NB4 (cell line): ENCODE data around the gene SLC20A1.
A peak's percentile ranks its signal among the peaks of the same experiment; 100 is the strongest.

Experiments
- DNase-seq: peaks from one replicate; pipeline ENCODE4 v3.0.0; 2010; ENCODE audit warnings: low read depth
- H3K4me3 ChIP-seq: one replicate; pipeline ENCODE4 v1.5.1; 2011; ENCODE audit warnings: mild to moderate bottlenecking, low read depth, low read length, moderate library complexity
- MYC ChIP-seq: IDR thresholded peaks from 2 replicates; pipeline ENCODE4 v1.6.1; 2011; ENCODE audit warnings: low read depth, low read length
- POLR2A ChIP-seq: IDR thresholded peaks from 2 replicates; pipeline ENCODE4 v1.6.1; 2011; ENCODE audit warnings: mild to moderate bottlenecking; ENCODE audit not compliant: insufficient read length; ENCODE audit errors: extremely low read depth
- TF ChIP-seq, protein P1 (sequence below): IDR thresholded peaks from one replicate; pipeline ENCODE4 v1.5.1; 2012; ENCODE audit warnings: low read depth, low read length
- TF ChIP-seq, protein P2 (sequence below): IDR thresholded peaks from 2 replicates; pipeline ENCODE4 v1.6.1; 2011; ENCODE audit warnings: low read depth, low read length

Gene SLC20A1

DNA sequence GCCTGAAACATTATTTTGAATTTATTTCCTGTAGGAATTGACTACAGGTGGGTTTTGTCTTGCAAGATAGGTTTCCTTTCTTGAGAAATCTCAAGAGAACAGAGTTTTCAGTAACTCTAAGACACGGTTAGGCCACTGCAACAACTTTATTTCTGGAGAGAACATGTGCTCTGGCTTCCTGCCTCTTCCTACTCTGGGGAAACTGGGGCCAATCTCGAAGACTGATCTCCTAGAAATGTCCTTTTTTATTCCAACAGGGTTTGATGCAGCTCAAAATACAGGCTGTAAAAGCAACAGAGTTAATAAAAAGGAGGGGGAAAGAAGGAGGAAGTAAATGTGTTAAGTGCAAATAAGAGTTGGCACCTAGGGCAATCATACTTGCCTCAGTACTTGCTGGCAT, 4.0 kb upstream of the SLC20A1 start:
- H3K4me3 ChIP-seq = no peak overlapping the region
- DNase-seq = no peak
- TF ChIP-seq MYC = no peak
- TF ChIP-seq, protein P1, sequence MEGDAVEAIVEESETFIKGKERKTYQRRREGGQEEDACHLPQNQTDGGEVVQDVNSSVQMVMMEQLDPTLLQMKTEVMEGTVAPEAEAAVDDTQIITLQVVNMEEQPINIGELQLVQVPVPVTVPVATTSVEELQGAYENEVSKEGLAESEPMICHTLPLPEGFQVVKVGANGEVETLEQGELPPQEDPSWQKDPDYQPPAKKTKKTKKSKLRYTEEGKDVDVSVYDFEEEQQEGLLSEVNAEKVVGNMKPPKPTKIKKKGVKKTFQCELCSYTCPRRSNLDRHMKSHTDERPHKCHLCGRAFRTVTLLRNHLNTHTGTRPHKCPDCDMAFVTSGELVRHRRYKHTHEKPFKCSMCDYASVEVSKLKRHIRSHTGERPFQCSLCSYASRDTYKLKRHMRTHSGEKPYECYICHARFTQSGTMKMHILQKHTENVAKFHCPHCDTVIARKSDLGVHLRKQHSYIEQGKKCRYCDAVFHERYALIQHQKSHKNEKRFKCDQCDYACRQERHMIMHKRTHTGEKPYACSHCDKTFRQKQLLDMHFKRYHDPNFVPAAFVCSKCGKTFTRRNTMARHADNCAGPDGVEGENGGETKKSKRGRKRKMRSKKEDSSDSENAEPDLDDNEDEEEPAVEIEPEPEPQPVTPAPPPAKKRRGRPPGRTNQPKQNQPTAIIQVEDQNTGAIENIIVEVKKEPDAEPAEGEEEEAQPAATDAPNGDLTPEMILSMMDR = no peak
- no peak for TF ChIP-seq POLR2A
- TF ChIP-seq, protein P2, sequence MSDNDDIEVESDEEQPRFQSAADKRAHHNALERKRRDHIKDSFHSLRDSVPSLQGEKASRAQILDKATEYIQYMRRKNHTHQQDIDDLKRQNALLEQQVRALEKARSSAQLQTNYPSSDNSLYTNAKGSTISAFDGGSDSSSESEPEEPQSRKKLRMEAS = no peak; the same call in 1 of the 2 replicates

DNA sequence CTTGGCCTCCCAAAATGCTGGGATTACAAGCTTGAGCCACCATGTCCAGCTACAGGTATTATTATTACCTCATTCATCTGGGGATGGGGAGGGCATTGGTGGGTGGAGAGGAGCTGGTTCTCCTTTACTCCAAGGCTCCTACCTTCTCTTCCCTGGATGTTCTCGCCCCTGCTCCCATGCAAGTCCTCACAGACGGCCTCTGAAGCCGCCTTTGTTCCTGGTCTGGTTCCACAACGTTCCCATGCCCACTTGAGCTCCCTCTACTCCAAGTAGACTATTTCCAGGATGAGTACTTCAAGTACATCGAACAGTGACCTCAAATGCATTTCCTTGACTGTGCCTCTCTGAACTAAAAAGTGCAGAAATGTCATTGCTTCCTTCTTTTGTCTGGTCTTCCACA, 3.2 kb upstream of the SLC20A1 start:
- TF ChIP-seq, protein P2 = no peak
- TF ChIP-seq POLR2A = no peak
- no peak overlapping the region for H3K4me3 ChIP-seq
- DNase-seq = no peak

DNA sequence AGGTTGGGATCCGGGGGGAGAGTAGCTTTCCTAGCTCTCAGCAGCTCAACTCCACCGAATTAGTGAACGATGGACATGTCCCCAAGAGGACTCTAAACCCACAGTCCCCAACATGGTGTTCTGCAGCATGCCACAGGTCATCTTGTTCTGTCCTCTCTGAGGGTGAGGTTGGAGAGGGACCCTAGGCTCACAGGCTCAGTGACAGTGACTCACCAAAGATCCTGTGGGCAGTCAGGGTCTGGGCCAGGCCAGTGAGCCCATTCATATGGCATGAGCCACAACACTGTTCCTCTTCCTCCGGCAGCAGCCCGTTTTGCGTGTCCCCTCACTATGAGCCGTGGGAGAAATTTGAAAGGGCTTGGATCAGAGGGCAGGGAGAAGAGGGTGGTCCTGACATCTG, 2.8 kb upstream of the SLC20A1 start:
- peak; percentile 68 for DNase-seq
- TF ChIP-seq MYC = no peak
- no peak for TF ChIP-seq POLR2A
- TF ChIP-seq, protein P2 = no peak
- TF ChIP-seq, protein P1 = no peak
- no peak overlapping the region for H3K4me3 ChIP-seq

DNA sequence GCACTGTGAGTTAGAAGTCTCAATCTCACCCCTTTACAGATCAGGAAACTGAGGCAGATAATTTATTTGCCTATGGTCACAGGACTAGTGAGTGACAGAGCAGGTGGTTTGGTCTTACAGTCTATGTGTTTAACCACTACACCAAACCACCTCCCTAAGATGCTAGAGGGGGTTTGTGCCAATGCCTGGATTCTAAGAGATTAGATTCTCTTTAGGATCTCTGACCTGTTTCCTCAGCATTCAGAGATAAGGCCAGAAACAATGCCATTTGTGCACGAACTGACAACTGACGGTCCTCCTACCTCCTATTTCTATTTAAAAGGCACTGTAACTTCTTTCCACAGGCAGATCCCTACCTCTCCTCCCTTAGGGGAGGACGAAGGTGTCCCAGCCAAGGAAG, 2.3 kb upstream of the SLC20A1 start:
- no peak overlapping the region for H3K4me3 ChIP-seq
- no peak for DNase-seq
- no peak for TF ChIP-seq MYC
- no peak for TF ChIP-seq POLR2A
- TF ChIP-seq, protein P1 = no peak
- TF ChIP-seq, protein P2 = no peak

DNA sequence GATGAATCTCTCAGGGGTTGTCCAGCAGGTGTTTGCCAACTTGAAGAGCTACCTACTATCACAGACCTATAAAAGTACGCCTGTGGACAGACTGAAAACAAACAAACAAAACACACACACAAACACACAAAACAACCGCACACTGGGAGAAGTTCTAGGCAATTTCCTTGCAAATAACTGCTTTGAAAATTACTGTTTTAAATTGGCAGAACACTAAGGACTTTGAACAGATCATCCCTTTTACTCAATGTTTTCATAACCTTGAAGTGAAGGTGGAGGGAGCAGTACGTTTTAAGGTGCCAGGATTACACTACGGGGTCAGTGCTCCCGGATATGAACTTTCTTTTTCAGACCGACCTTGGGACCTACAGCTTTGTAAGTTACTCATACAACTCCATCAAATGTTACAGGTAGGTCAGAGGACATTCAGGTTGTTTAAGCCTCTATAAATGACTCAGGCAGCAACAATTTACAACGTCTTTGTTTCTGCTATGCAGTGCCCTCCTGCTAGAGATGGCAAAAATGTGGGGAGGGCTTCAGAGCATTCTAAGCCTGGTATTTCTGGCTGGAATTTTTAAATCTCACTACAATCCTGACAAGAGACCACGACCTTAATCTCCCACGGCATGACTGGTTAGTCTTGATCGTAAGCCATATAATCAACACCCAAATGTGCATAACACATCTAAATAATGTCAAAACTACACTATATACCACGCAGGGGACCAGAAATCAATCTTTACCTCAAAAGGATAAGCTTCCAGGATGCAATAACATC, 1.4 kb upstream of the SLC20A1 start:
- no peak for TF ChIP-seq POLR2A
- TF ChIP-seq, protein P1 = no peak
- TF ChIP-seq MYC = no peak
- TF ChIP-seq, protein P2 = no peak
- DNase-seq = no peak
- peak overlapping the region; percentile 63 for H3K4me3 ChIP-seq

DNA sequence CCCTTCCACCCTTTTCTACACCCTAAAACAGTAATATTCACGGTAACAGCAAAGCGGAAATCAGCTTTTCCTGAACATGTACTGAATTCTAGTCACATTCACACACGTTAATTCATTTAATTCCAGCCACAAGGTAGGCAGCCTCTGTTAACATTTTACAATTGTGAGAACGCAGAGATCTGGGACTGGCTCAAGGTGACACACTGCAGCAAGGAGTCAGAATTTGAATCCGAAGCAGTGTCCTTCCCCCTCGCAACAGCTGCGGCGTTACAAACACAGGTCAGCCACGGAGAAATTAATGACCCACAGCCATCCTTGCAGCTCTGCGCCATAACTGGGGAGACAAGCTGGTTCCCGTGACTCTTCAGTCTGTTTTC, 818 bp upstream of the SLC20A1 start:
- no peak for DNase-seq
- no peak for TF ChIP-seq MYC
- TF ChIP-seq, protein P1 = no peak
- TF ChIP-seq, protein P2 = no peak
- no peak for TF ChIP-seq POLR2A

More for the DNA sequence above, 818 bp upstream of the SLC20A1 start:
- peak overlapping the region; percentile 63 for H3K4me3 ChIP-seq
